ENCODE measurements around the gene PLA2G2D.

DNA sequence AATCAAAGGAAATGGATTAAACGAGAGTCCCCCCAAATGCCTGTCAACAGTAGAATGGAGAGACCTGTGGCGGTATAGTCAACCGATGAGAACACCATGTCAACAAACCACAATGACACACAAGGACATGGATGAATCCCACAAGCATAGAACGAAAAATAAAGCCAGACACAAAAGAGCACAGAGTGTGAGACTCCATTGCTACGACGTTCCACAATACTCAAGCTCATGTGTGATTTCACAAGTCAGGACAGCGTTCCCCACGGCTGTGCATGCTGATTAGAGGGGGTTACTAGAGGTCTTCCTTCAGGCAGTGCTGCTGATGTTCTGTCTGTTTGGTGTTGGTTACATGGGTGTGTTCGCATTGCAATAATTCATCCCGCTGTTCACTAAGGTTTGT lies 5.8 kb upstream of the PLA2G2D start:
- TF ChIP-seq, protein P1, sequence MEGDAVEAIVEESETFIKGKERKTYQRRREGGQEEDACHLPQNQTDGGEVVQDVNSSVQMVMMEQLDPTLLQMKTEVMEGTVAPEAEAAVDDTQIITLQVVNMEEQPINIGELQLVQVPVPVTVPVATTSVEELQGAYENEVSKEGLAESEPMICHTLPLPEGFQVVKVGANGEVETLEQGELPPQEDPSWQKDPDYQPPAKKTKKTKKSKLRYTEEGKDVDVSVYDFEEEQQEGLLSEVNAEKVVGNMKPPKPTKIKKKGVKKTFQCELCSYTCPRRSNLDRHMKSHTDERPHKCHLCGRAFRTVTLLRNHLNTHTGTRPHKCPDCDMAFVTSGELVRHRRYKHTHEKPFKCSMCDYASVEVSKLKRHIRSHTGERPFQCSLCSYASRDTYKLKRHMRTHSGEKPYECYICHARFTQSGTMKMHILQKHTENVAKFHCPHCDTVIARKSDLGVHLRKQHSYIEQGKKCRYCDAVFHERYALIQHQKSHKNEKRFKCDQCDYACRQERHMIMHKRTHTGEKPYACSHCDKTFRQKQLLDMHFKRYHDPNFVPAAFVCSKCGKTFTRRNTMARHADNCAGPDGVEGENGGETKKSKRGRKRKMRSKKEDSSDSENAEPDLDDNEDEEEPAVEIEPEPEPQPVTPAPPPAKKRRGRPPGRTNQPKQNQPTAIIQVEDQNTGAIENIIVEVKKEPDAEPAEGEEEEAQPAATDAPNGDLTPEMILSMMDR (IDR thresholded peaks at IDR 0.05; ENCODE audit: insufficient read depth, low read length, poor library complexity, severe bottlenecking), result no peak
- no peak for TF ChIP-seq EZH2phosphoT487 (conservative IDR thresholded peaks at IDR 0.05; ENCODE audit: low read length)

Measured in SU-DHL-6 (cell line).